WI38 (cell line): ENCODE results near the gene PEF1.

Experiments used
- H3K4me3 ChIP-seq: 2 replicates; pipeline ENCODE4 v1.5.1; 2011; ENCODE audit warnings: low read depth, mild to moderate bottlenecking, control low read depth, low read length
- CTCF ChIP-seq: IDR thresholded peaks from 2 replicates; pipeline ENCODE4 v1.5.1; 2012; ENCODE audit warnings: low read depth, mild to moderate bottlenecking, control low read depth, low read length

The PEF1 gene

GRCh38 chr1:31671561-31672201 lies 27.0 kb upstream of the PEF1 start:
- TF ChIP-seq CTCF = no peak
- H3K4me3 ChIP-seq = no peak overlapping the region

DNA sequence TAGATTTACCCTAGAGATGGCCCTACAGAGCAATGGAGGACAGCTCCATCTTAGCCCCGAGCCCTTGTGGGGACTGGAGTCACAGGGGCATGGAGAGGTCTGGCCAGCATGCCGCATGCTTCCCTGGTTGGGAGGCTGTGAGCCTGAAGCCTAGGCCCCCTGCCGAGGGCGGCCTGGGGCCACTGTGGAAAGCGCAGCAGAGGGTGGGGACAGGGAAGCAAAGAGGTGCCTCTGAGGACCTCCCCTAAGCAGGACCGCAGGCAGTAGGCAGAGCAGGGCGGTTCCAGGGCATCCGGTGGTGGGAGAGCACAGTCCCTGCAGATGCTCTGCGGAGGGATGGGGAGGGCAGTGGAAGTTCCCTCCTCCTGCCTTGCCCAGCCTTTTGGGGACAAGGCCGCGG lies 26.5 kb upstream of the PEF1 start:
- no peak for TF ChIP-seq CTCF

GRCh38 chr1:31670593-31670964 lies 25.9 kb upstream of the PEF1 start:
- no peak overlapping the region for H3K4me3 ChIP-seq
- TF ChIP-seq CTCF = no peak

More for the DNA sequence above, 26.5 kb upstream of the PEF1 start:
- H3K4me3 ChIP-seq = no peak overlapping the region

DNA sequence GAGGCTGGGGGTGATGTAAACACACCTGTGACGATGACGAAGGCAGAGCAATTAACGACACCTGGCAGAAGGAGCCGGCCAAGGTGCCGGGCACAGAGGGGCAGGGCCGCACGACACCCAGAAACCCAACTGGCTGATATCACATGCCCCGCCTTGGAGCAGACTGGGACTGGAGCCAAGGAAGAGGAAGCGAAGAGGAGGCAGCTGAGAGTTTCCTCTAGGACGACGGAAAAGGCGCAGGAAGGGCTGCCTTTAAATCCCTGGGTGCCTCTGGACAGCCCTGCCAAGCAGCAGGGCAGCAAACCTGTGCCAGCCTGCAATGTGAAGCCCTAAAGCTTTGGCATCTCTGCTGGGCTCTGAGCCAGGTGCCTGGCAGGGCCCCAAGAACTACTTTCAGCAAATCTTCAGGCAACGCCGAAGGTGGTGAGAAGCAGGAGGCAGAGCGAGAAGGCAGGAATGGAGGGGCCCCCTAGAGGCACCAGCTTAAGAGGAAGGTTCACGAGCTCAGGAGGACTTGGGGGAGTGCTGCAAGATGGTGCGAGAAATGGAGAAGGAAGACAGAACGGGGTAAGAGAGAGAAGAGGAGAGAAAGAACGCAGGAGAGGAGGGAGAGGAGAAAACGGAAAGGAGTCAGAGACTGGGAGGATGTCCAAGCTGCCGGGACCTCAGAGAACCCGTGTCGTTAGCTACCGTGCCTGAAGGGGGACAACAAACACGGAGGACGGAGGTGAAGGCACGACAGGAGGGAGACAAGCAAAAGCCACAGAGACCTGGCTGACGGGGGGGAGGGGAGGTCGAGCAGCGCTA lies 25.3 kb upstream of the PEF1 start:
- no peak overlapping the region for H3K4me3 ChIP-seq
- no peak for TF ChIP-seq CTCF

GRCh38 chr1:31669433-31669785 lies 24.7 kb upstream of the PEF1 start:
- H3K4me3 ChIP-seq = no peak overlapping the region
- TF ChIP-seq CTCF = no peak

DNA sequence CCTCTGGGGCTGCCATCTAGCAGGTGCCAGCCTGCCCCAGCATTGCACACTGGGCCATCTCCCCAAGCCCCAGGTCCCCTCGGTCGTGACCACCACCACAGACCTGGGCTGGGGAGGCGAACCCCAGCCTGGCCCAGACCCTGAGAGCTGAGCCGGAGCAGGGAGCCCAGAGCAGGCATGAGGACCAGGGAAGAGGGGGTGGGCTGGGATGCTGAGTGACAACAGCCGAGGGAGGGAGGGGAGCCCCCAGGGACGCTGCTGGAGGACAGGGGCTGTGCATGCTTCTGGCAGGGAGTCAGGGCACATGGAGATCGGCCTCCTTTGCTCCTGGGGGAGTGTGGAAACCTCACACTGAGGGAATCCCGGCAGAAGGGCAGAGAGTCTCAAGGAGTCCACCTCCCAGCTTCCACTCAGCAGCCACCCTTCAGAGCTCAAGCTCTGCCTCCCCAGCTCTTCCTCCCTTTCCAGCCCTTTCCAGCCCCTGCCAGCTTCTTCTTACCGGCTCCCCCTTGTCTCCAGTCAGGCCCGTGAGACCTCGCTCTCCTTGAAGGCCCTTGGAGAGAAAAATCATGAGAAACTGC lies 23.7 kb upstream of the PEF1 start:
- no peak overlapping the region for H3K4me3 ChIP-seq
- no peak for TF ChIP-seq CTCF
